Body of pancreas (tissue), 4 donors: Measurements from ENCODE around the gene MRPS15.

Experiments
- CTCF ChIP-seq, 7 experiments: fragments of 450-650 bp in 4 of 7; fragments of 200-600 bp in 3 of 7; sonication (generic) in 3 of 7; IDR thresholded peaks; one replicate each; pipeline ENCODE4 v1.5.1; 2016 to 2019; ENCODE audit warnings: antibody characterized with exemption in 7 of 7
- POLR2A ChIP-seq, 3 donors: fragments of 450-650 bp; IDR thresholded peaks; one replicate each; pipeline ENCODE4 v1.6.1; 2016; ENCODE audit warnings: antibody characterized with exemption in 3 of 3, mild to moderate bottlenecking in 2 of 3

GRCh38 chr1:36415661-36416326 lies 48.4 kb downstream of the MRPS15 start:
- TF ChIP-seq CTCF (IDR thresholded peaks at IDR 0.05) (no peak), POLR2A (IDR thresholded peaks at IDR 0.05) (no peak)
